Left lobe of liver (tissue), 1 donor: ENCODE measurements around the gene USP24. TPM values are rescaled to one million over a fixed set of nuclear protein-coding genes. Genes with fewer than 3 reads are reported as not detected.

Experiments
- total RNA-seq: library from RNA; stranded (reverse); gene quantifications from one replicate; pipeline ENCODE4 v1.2.1, GENCODE V29; 2021
- donor health status: DM: no; HTN: yes; CAD: no.

Gene USP24
- total RNA-seq, 1 donor from 2014 or later = 17.7 TPM

Other genes starting within 250 kb of the USP24 start
- not detected for gene TMEM61, start 234.7 kb downstream of the USP24 start, total RNA-seq
- not detected for gene BSND, start 216.4 kb downstream of the USP24 start, total RNA-seq
- gene PCSK9, start 175.8 kb downstream of the USP24 start, total RNA-seq = 31.6 TPM